A673 (cell line): ENCODE data around the gene GAS2L2. TPM values are rescaled to one million over a fixed set of nuclear protein-coding genes. Genes with fewer than 3 reads are reported as not detected.

Experiments used
- BruUV-seq: library from RNA; stranded (reverse); fragments of 400-500 nt; replicated peaks from 2 replicates; lab custom pipeline; 2021; lab: Mats Ljungman, UMichigan
- CTCF ChIA-PET: fragments of 300-600 bp; sonication (Branson Sonifier 250); formaldehyde crosslinking; loops from one replicate; lab custom pipeline; 2022; ENCODE audit warnings: antibody characterized with exemption; lab: Charles Lee
- POLR2A ChIA-PET: fragments of 300-600 bp; sonication (Branson Sonifier 250); formaldehyde crosslinking; loops from one replicate; lab custom pipeline; 2022; ENCODE audit warnings: antibody characterized with exemption; ENCODE audit not compliant: low non-redundant PET; lab: Charles Lee
- DNase-seq: peaks from one replicate; pipeline ENCODE4 v3.0.0-alpha.2; 2015; ENCODE audit warnings: low spot score
- H3K27ac ChIP-seq: fragments of 200-600 bp; sonication (generic); 2 replicates; pipeline ENCODE4 v1.5.1; 2016; ENCODE audit warnings: mixed run types, low read depth, mild to moderate bottlenecking, mixed read lengths, antibody characterized with exemption, low read length; ENCODE audit not compliant: poor library complexity, severe bottlenecking
- H3K27me3 ChIP-seq: fragments of 200-600 bp; sonication (generic); replicated peaks from 2 replicates; pipeline ENCODE4 v1.6.1; 2017; ENCODE audit warnings: mixed run types, low read depth, mild to moderate bottlenecking, mixed read lengths, antibody characterized with exemption, low read length; ENCODE audit not compliant: insufficient read depth, poor library complexity
- H3K36me3 ChIP-seq: fragments of 200-600 bp; sonication (generic); 2 replicates; pipeline ENCODE4 v1.6.1; 2016; ENCODE audit warnings: mixed run types, mild to moderate bottlenecking, mixed read lengths, antibody characterized with exemption, low read length; ENCODE audit not compliant: insufficient read depth, poor library complexity, severe bottlenecking
- H3K4me1 ChIP-seq: fragments of 200-600 bp; sonication (generic); 2 replicates; pipeline ENCODE4 v1.6.1; 2017; ENCODE audit warnings: mixed run types, mild to moderate bottlenecking, mixed read lengths, antibody characterized with exemption, low read length; ENCODE audit not compliant: insufficient read depth, poor library complexity, severe bottlenecking
- H3K4me3 ChIP-seq: fragments of 200-600 bp; sonication (generic); 2 replicates; pipeline ENCODE4 v1.5.1; 2016; ENCODE audit warnings: low read depth, mixed run types, mild to moderate bottlenecking, mixed read lengths, low read length; ENCODE audit not compliant: poor library complexity, severe bottlenecking
- H3K9me3 ChIP-seq: fragments of 200-600 bp; sonication (generic); 2 replicates; pipeline ENCODE4 v1.6.1; 2016; ENCODE audit warnings: mixed run types, low read depth, mild to moderate bottlenecking, mixed read lengths, antibody characterized with exemption, low read length; ENCODE audit not compliant: poor library complexity, severe bottlenecking
- CTCF ChIP-seq: fragments of 300-800, 200-600 bp; sonication (generic); conservative IDR thresholded peaks from 2 replicates; pipeline ENCODE4 v1.5.1; 2017; ENCODE audit warnings: low read depth, mild to moderate bottlenecking, antibody characterized with exemption, low read length, moderate library complexity, mixed read lengths
- EZH2 ChIP-seq: fragments of 200-600 bp; sonication (generic); IDR thresholded peaks from 2 replicates; pipeline ENCODE4 v1.6.1; 2017; ENCODE audit warnings: borderline replicate concordance, low read depth, mild to moderate bottlenecking, mixed read lengths, antibody characterized with exemption, low read length; ENCODE audit not compliant: poor library complexity, severe bottlenecking
- intact Hi-C: fragments of 100-400 bp; cut with micrococcal nuclease; formaldehyde crosslinking; loops from one replicate; pipeline ENCODE4 v1.10.0; 2022; ENCODE audit not compliant: unreplicated experiment
- total RNA-seq: library from RNA; stranded (reverse); gene quantifications from 2 replicates; pipeline ENCODE4 v1.2.3, GENCODE V29; 2021

Gene GAS2L2
- total RNA-seq, 1 experiment from 2014 or later: not detected

GRCh38 chr17:35786941-35787432 lies 33.9 kb upstream of the GAS2L2 start:
- no peak for DNase-seq
- ChIA-PET POLR2A (interaction anchor here (0.5 kb wide), 1 partner anchor 151 kb away, joined by 3 read pairs; no protein-coding TSS in a partner anchor), CTCF (no interaction called here)

GRCh38 chr17:35784895-35785294 lies 31.9 kb upstream of the GAS2L2 start:
- Histone ChIP-seq H3K27me3 (no peaks in the 10 kb centered on the region), H3K27ac (no peak overlapping the region), H3K9me3 (no peaks in the 10 kb centered on the region), H3K4me1 (no peaks in the 10 kb centered on the region), H3K4me3 (no peak overlapping the region), H3K36me3 (no peaks in the 10 kb centered on the region)
- intact Hi-C loops: no loop called here
- no TSS peak for BruUV-seq
- TF ChIP-seq EZH2 (no peak), CTCF (no peak)
- POLR2A ChIA-PET: no interaction called here
- DNase-seq: no peak
- CTCF ChIA-PET: no interaction called here

More at GRCh38 chr17:35786941-35787432, 33.9 kb upstream of the GAS2L2 start:
- H3K27ac ChIP-seq: no peak overlapping the region
- TF ChIP-seq CTCF (no peak), EZH2 (no peak)
- no peaks in the 10 kb centered on the region for H3K9me3 ChIP-seq
- H3K4me3 ChIP-seq: no peak overlapping the region
- intact Hi-C loops: no loop called here
- H3K4me1 ChIP-seq: no peaks in the 10 kb centered on the region
- H3K27me3 ChIP-seq: no peaks in the 10 kb centered on the region
- no TSS peak for BruUV-seq
- H3K36me3 ChIP-seq: no peaks in the 10 kb centered on the region

GRCh38 chr17:35780950-35781349 lies 27.9 kb upstream of the GAS2L2 start:
- POLR2A ChIA-PET: no interaction called here
- H3K27ac ChIP-seq: no peak overlapping the region
- TF ChIP-seq EZH2 (no peak), CTCF (no peak)
- H3K9me3 ChIP-seq: no peaks in the 10 kb centered on the region
- CTCF ChIA-PET: interaction anchor here (0.7 kb wide), 1 partner anchor 17 kb away, joined by 4 read pairs; no protein-coding TSS in a partner anchor
- BruUV-seq: no TSS peak
- H3K36me3 ChIP-seq: no peaks in the 10 kb centered on the region
- intact Hi-C loops: no loop called here
- DNase-seq: no peak
- no peak overlapping the region for H3K4me3 ChIP-seq
- no peaks in the 10 kb centered on the region for H3K4me1 ChIP-seq
- no peaks in the 10 kb centered on the region for H3K27me3 ChIP-seq
